Measurements from ENCODE around the gene NMRAL1.

GRCh38 chr16:4426021-4426684 lies 48.3 kb downstream of the NMRAL1 start:
- TF ChIP-seq POLR2A (IDR thresholded peaks at IDR 0.05), result no peak
- TF ChIP-seq CTCF (IDR thresholded peaks at IDR 0.05), result no peak
- no peak for TF ChIP-seq POLR2AphosphoS5 (IDR thresholded peaks at IDR 0.05)
- TF ChIP-seq EP300 (IDR thresholded peaks at IDR 0.05), result no peak

Data from upper lobe of left lung (tissue), 4 donors.